GM13976 (cell line): ENCODE measurements around the gene NFIC.
"Not testable (repeated sequence)": the region's sequence is repeated elsewhere in the genome, so short reads cannot be mapped to it uniquely, and the experiment has no call there.

Experiments used
- DNase-seq: peaks from one replicate; pipeline ENCODE4 v3.0.0; 2012; ENCODE audit warnings: low spot score
- CTCF ChIP-seq: IDR thresholded peaks from 2 replicates; pipeline ENCODE4 v1.5.1; 2012; ENCODE audit warnings: borderline replicate concordance, mild to moderate bottlenecking; ENCODE audit not compliant: insufficient read depth; ENCODE audit errors: extremely low read depth, missing control alignments, control extremely low read depth
- in situ Hi-C: fragments of 300-500 bp; cut with MboI; formaldehyde crosslinking; loops from one replicate; pipeline ENCODE4 v1.12.0; 2022; ENCODE audit warnings: low sequenced_read_pairs, mixed read lengths, inconsistent platforms; ENCODE audit not compliant: unreplicated experiment

Gene NFIC

GRCh38 chr19:3450796-3451411 lies 84.5 kb downstream of the NFIC start:
- in situ Hi-C loops: no loop called here
- no peak for DNase-seq
- no peak for TF ChIP-seq CTCF

GRCh38 chr19:3451451-3451866 lies 85.1 kb downstream of the NFIC start:
- in situ Hi-C loops: no loop called here
- no peak for DNase-seq
- no peak for TF ChIP-seq CTCF

- no peak for DNase-seq
- TF ChIP-seq CTCF: no peak
- in situ Hi-C loops: no loop called here
Measured at GRCh38 chr19:3452171-3452941, 86.0 kb downstream of the NFIC start.

- DNase-seq, in situ Hi-C loops: not testable (repeated sequence)
Measured at GRCh38 chr19:3452942-3453214, 86.5 kb downstream of the NFIC start.

- TF ChIP-seq CTCF: no peak
- in situ Hi-C loops: no loop called here
- no peak for DNase-seq
Measured at GRCh38 chr19:3453840-3454239, 87.5 kb downstream of the NFIC start.

- in situ Hi-C loops: no loop called here
- no peak for DNase-seq
- TF ChIP-seq CTCF: no peak
Measured at GRCh38 chr19:3454656-3455392, 88.4 kb downstream of the NFIC start.

GRCh38 chr19:3455393-3455955 lies 89.1 kb downstream of the NFIC start:
- in situ Hi-C loops: no loop called here
- TF ChIP-seq CTCF: no peak
- DNase-seq: no peak
